Activated T-cell treated with anti-CD3 and anti-CD28 coated beads for 1 hour (primary cell): ENCODE measurements around the gene BTNL3.

Experiments
- DNase-seq: peaks from one replicate; pipeline ENCODE4 v3.0.0-alpha.2; 2020; ENCODE audit warnings: low read depth

The BTNL3 gene

DNA sequence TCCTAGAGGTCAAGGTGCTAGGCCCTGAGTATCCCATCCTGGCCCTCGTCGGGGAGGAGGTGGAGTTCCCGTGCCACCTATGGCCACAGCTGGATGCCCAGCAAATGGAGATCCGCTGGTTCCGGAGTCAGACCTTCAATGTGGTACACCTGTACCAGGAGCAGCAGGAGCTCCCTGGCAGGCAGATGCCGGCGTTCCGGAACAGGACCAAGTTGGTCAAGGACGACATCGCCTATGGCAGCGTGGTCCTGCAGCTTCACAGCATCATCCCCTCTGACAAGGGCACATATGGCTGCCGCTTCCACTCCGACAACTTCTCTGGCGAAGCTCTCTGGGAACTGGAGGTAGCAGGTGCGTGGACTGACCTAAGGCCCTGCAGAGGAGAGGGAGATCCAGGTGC is 59.3 kb downstream of the BTNL3 start:
- DNase-seq, result no peak

DNA sequence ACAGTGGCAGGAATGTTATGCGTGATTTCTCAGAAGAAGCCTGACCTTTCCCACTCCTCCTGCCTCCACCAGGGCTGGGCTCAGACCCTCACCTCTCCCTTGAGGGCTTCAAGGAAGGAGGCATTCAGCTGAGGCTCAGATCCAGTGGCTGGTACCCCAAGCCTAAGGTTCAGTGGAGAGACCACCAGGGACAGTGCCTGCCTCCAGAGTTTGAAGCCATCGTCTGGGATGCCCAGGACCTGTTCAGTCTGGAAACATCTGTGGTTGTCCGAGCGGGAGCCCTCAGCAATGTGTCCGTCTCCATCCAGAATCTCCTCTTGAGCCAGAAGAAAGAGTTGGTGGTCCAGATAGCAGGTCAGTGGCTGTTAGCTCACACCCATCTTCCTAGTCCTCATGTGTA is 61.4 kb downstream of the BTNL3 start:
- no peak for DNase-seq

DNA sequence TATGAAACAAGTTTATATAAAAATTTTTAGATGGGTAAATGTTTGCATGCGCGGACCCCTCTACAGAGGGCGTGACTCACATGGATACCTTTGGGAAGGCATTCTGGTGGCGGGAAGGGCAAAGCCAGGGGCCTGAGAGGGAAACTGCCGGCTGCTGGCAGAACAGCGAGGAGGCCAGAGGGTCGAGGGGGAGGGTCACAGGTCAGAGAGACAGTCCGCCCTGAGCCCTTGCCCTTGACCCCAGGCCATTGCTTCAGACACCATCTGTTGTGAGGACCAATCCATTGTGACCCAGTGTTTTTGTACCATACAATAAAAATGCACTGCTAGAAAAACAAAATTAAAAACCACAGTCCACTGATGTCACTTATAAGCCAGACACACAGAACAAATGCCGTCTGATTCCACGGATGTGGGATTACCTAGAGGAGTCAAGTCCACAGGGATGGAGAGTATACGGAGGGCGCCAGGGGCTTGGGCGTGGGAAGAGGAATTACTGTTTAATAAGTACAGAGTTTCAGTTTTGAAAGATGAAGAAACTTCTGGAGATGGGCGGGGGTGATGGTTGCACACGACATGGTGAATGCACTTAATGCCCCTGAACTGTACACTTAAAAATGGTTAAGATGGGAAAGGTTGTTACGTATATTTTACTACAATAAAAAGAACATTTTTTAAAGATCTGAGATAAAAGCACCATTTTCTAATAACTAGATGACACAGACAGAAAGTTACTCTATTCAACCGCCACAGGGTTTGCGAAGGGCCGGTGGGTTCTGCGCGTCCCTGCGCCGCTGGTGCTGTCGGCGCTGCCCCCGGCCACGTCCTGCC is 63.4 kb downstream of the BTNL3 start:
- no peak for DNase-seq

DNA sequence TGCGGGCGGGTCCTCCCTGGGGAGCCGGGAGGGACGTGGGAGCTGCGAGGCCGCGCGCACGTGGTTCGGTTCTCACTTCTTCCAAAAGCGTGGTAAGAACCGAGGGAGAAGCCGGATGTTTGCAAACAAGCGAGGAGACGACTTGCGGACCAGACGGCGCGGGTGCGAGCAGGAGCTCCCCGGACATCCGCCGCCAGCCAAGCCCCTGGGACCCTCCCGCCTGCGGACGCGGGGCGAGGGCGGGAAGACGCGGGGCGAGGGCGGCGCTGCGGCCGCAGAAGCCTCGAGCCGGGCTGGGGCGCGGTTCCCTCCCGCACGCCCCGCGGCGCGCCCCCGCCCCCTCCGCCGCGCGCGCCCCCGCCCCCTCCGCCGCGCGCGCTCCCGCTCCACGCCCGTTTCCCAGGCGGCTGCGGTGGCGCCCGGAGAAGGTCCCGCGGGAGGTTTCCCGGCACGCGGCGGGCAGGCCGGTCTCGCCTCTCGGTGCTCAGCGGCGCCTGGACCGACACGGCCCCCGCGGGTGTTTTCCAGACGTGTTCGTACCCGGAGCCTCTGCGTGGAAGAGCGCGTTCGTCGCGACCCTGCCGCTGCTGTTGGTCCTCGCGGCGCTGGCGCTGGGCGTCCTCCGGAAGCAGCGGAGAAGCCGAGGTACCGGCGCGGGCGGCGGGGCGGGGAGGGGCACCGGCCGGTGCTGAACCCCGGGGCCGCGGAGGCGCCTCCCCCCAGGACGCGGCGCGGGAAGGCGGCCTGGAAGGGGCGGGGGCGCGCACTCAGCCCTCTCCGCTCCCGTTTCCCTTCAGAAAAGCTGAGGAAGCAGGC is 64.2 kb downstream of the BTNL3 start:
- no peak for DNase-seq

DNA sequence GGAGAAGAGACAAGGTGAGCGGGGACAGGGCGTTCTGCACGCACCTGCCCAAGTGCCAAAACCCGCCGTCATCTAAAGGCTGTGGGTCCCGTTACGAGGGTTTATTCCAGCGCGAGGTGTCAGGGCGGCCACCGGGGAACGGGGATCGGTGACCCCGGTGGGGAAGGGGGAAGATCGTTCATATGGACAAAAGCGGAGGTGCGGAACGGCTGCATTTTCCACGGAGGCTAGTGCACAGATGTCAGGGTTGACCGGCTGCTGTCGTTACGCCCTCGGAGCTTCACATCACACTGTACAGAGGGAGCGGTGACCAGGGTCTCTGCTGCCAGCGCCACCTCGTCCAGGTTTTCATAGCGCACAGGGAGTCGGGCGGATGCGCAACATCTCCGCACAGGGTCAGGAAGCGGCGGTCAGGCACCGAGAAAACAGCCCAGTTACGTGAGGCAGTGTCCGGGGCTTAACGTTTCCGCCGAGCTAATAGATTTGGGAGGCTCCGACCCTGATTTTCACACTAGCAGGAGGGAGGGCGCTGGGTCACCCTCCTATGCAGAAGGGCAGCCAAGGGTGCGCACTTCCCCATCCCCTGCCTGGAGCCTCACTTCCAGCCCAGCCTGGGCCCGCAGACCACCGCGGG is 65.0 kb downstream of the BTNL3 start:
- DNase-seq, result no peak

DNA sequence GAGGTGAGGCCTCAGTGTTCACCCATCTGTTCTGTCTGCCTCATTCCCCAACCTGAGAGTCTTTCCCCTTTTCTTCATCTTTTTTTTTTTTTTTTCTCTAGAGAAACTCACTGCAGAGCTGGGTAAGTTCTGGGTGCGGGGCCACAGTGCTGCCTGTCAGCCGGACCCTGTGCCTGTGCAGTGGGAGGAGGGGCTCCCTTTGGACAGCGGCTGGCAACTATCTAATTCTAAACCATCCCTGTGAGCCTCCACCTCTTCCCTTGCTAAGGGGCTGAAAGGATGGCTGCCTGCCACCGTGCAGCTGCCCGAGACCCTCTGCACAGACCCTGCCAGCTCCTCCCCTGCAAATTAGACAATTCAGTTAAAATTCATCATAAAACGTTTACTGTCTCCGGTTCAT is 65.5 kb downstream of the BTNL3 start:
- DNase-seq, result no peak

DNA sequence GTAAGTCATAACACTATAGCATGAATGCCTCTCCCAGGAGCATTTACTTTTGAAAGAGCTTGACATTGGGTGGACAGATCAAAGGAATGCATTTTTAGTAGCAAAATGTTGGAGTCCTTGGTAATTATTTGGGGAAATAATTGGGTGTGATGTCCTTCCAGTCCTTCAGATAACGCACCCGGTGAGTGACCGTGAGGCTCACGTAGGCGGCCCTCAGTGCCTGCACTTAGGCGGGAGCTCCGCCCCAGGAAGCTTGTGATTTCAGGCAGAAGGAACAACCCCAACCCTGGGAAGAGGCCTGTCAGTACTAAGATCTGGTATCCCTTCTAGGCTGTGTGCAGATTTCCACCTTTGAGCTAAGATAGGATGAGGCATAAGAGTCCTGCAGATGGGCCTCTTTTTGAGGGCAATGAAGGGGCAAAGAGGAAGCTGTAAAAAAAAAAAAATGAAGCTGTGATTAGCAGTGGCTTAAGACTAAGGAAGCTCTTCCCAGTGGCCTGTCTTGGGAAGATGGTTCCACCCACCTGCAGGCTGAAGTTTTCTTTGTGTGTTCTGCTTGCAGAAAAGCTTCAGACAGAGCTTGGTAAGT is 66.3 kb downstream of the BTNL3 start:
- no peak for DNase-seq
